HEK293 (cell line): ENCODE measurements around the gene FKBP10.

Experiments used
- CTCF ChIA-PET: fragments of 350-600 bp; formaldehyde crosslinking; extraction: SDS; loops from one replicate; lab custom pipeline; 2021; ENCODE audit warnings: antibody characterized with exemption; lab: Yijun Ruan, JAX
- POLR2A ChIA-PET: fragments of 300-600 bp; formaldehyde crosslinking; extraction: SDS; loops from one replicate; lab custom pipeline; 2020; ENCODE audit warnings: antibody characterized with exemption, inconsistent platforms; lab: Yijun Ruan, JAX
- H3K27ac ChIP-seq: fragments of 200-500 bp; sonication (Bioruptor generic); 2 replicates; pipeline ENCODE4 v1.5.1; 2014; ENCODE audit warnings: low read depth, low read length, control low read depth, inconsistent platforms; ENCODE audit errors: extremely low read depth
- H3K36me3 ChIP-seq, 2 experiments: fragments of 200-500 bp in 1 of 2; sonication (Bioruptor generic) in 1 of 2; 1 replicate in 1 of 2; 2 replicates in 1 of 2; pipeline ENCODE4 v1.5.1; 2014 to 2017; ENCODE audit warnings: inconsistent platforms in 2 of 2, low read length in 2 of 2; ENCODE audit not compliant: control insufficient read depth in 2 of 2, insufficient read depth in 1 of 2
- H3K4me1 ChIP-seq: fragments of 200-500 bp; sonication (Bioruptor generic); 2 replicates; pipeline ENCODE4 v1.5.1; 2014; ENCODE audit warnings: mild to moderate bottlenecking, low read length, inconsistent platforms; ENCODE audit not compliant: control insufficient read depth, insufficient read depth
- H3K4me3 ChIP-seq: 2 replicates; pipeline ENCODE4 v1.5.1; 2011; ENCODE audit warnings: low read depth, mild to moderate bottlenecking, control low read depth, low read length, moderate library complexity
- H3K9me3 ChIP-seq: fragments of 200-500 bp; sonication (Bioruptor generic); 2 replicates; pipeline ENCODE4 v1.5.1; 2014; ENCODE audit warnings: low read depth, low read length, inconsistent platforms; ENCODE audit not compliant: control insufficient read depth, insufficient read depth
- BCL11A ChIP-seq: fragments of 450-650 bp; formaldehyde crosslinking; IDR thresholded peaks from 2 replicates; pipeline ENCODE4 v1.5.1; 2016; ENCODE audit warnings: low read depth, missing biosample characterization, missing genetic modification characterization
- GLIS2 ChIP-seq: fragments of 450-650 bp; formaldehyde crosslinking; IDR thresholded peaks from 2 replicates; pipeline ENCODE4 v1.5.1; 2016; ENCODE audit warnings: missing biosample characterization, missing genetic modification characterization
- OSR2 ChIP-seq: fragments of 450-650 bp; formaldehyde crosslinking; IDR thresholded peaks from 2 replicates; pipeline ENCODE4 v1.5.1; 2016; ENCODE audit warnings: missing biosample characterization, missing genetic modification characterization
- PBX3 ChIP-seq: sonication (generic); formaldehyde crosslinking; IDR thresholded peaks from 2 replicates; pipeline ENCODE4 v1.8.1; 2022; ENCODE audit warnings: mild to moderate bottlenecking, moderate library complexity, missing genetic modification reagents
- PRDM10 ChIP-seq: fragments of 450-650 bp; formaldehyde crosslinking; IDR thresholded peaks from 2 replicates; pipeline ENCODE4 v1.5.1; 2016; ENCODE audit warnings: missing biosample characterization, missing genetic modification characterization
- RBAK ChIP-seq: fragments of 450-650 bp; formaldehyde crosslinking; IDR thresholded peaks from 2 replicates; pipeline ENCODE4 v1.5.1; 2016; ENCODE audit warnings: missing biosample characterization, missing genetic modification characterization
- REPIN1 ChIP-seq: fragments of 450-650 bp; formaldehyde crosslinking; IDR thresholded peaks from 2 replicates; pipeline ENCODE4 v1.5.1; 2017; ENCODE audit warnings: missing biosample characterization, missing genetic modification characterization, low read depth
- SCRT1 ChIP-seq: fragments of 450-650 bp; formaldehyde crosslinking; IDR thresholded peaks from 2 replicates; pipeline ENCODE4 v1.5.1; 2016; ENCODE audit warnings: missing biosample characterization, missing genetic modification characterization, borderline replicate concordance
- TRIM28 ChIP-seq: IDR thresholded peaks from 2 replicates; pipeline ENCODE4 v1.6.1; 2011; ENCODE audit warnings: low read length, control low read depth, borderline replicate concordance
- ZBTB17 ChIP-seq: fragments of 450-650 bp; formaldehyde crosslinking; IDR thresholded peaks from 2 replicates; pipeline ENCODE4 v1.5.1; 2016; ENCODE audit warnings: missing biosample characterization, missing genetic modification characterization
- ZFHX2 ChIP-seq: fragments of 450-650 bp; formaldehyde crosslinking; conservative IDR thresholded peaks from 2 replicates; pipeline ENCODE4 v1.5.1; 2016; ENCODE audit warnings: missing biosample characterization, missing genetic modification characterization
- ZFP69B ChIP-seq: fragments of 450-650 bp; formaldehyde crosslinking; IDR thresholded peaks from 2 replicates; pipeline ENCODE4 v1.5.1; 2016; ENCODE audit warnings: missing biosample characterization, missing genetic modification characterization
- ZIC2 ChIP-seq: fragments of 450-650 bp; formaldehyde crosslinking; IDR thresholded peaks from 2 replicates; pipeline ENCODE4 v1.5.1; 2016; ENCODE audit warnings: missing biosample characterization, missing genetic modification characterization
- ZNF132 ChIP-seq: fragments of 450-650 bp; formaldehyde crosslinking; IDR thresholded peaks from 2 replicates; pipeline ENCODE4 v1.5.1; 2017; ENCODE audit warnings: missing biosample characterization, missing genetic modification characterization, borderline replicate concordance
- ZNF157 ChIP-seq: fragments of 450-650 bp; formaldehyde crosslinking; IDR thresholded peaks from 2 replicates; pipeline ENCODE4 v1.5.1; 2016; ENCODE audit warnings: missing biosample characterization, missing genetic modification characterization
- ZNF174 ChIP-seq: fragments of 450-650 bp; formaldehyde crosslinking; IDR thresholded peaks from 2 replicates; pipeline ENCODE4 v1.5.0; 2017; ENCODE audit warnings: missing biosample characterization, mild to moderate bottlenecking, missing genetic modification characterization
- ZNF184 ChIP-seq: fragments of 450-650 bp; IDR thresholded peaks from 2 replicates; pipeline ENCODE4 v1.5.1; 2018; ENCODE audit warnings: missing biosample characterization, mild to moderate bottlenecking, missing genetic modification characterization
- ZNF23 ChIP-seq: fragments of 450-650 bp; formaldehyde crosslinking; IDR thresholded peaks from 2 replicates; pipeline ENCODE4 v1.5.1; 2016; ENCODE audit warnings: missing biosample characterization, missing genetic modification characterization, borderline replicate concordance
- ZNF324 ChIP-seq: fragments of 450-650 bp; formaldehyde crosslinking; IDR thresholded peaks from 2 replicates; pipeline ENCODE4 v1.5.1; 2016; ENCODE audit warnings: missing biosample characterization, missing genetic modification characterization
- ZNF426 ChIP-seq: fragments of 450-650 bp; formaldehyde crosslinking; IDR thresholded peaks from 2 replicates; pipeline ENCODE4 v1.5.1; 2017; ENCODE audit warnings: missing biosample characterization, missing genetic modification characterization, mild to moderate bottlenecking, inconsistent platforms, moderate library complexity
- ZNF433 ChIP-seq: fragments of 450-650 bp; formaldehyde crosslinking; IDR thresholded peaks from 2 replicates; pipeline ENCODE4 v1.5.1; 2016; ENCODE audit warnings: missing biosample characterization, missing genetic modification characterization, low read depth
- ZNF510 ChIP-seq: fragments of 450-650 bp; formaldehyde crosslinking; IDR thresholded peaks from 2 replicates; pipeline ENCODE4 v1.5.1; 2018; ENCODE audit warnings: mild to moderate bottlenecking, missing genetic modification characterization, missing biosample characterization; ENCODE audit not compliant: insufficient replicate concordance
- ZNF513 ChIP-seq: fragments of 450-650 bp; IDR thresholded peaks from 2 replicates; pipeline ENCODE4 v1.5.1; 2018; ENCODE audit warnings: missing biosample characterization, missing genetic modification characterization
- ZNF561 ChIP-seq: fragments of 450-650 bp; IDR thresholded peaks from 2 replicates; pipeline ENCODE4 v1.5.1; 2018; ENCODE audit warnings: missing biosample characterization, missing genetic modification characterization, borderline replicate concordance
- ZNF596 ChIP-seq: fragments of 450-650 bp; IDR thresholded peaks from 2 replicates; pipeline ENCODE4 v1.5.0; 2018; ENCODE audit warnings: missing biosample characterization, mild to moderate bottlenecking, missing genetic modification characterization, moderate library complexity
- ZNF600 ChIP-seq: fragments of 450-650 bp; formaldehyde crosslinking; IDR thresholded peaks from 2 replicates; pipeline ENCODE4 v1.5.1; 2016; ENCODE audit warnings: missing biosample characterization, missing genetic modification characterization
- ZNF624 ChIP-seq: fragments of 450-650 bp; formaldehyde crosslinking; IDR thresholded peaks from 2 replicates; pipeline ENCODE4 v1.5.1; 2017; ENCODE audit warnings: missing biosample characterization, missing genetic modification characterization
- ZNF660 ChIP-seq: fragments of 450-650 bp; IDR thresholded peaks from 2 replicates; pipeline ENCODE4 v1.5.1; 2018; ENCODE audit warnings: missing biosample characterization, mild to moderate bottlenecking, missing genetic modification characterization
- ZNF768 ChIP-seq: fragments of 450-650 bp; formaldehyde crosslinking; IDR thresholded peaks from 2 replicates; pipeline ENCODE4 v1.5.1; 2018; ENCODE audit warnings: missing biosample characterization, mild to moderate bottlenecking, missing genetic modification characterization
- ZNF776 ChIP-seq: fragments of 450-650 bp; formaldehyde crosslinking; IDR thresholded peaks from 2 replicates; pipeline ENCODE4 v1.5.0; 2017; ENCODE audit warnings: missing biosample characterization, missing genetic modification characterization, borderline replicate concordance
- ZSCAN23 ChIP-seq: fragments of 450-650 bp; formaldehyde crosslinking; IDR thresholded peaks from 2 replicates; pipeline ENCODE4 v1.5.1; 2016; ENCODE audit warnings: missing biosample characterization, missing genetic modification characterization
- ZSCAN30 ChIP-seq: fragments of 450-650 bp; IDR thresholded peaks from 2 replicates; pipeline ENCODE4 v1.5.1; 2018; ENCODE audit warnings: missing biosample characterization, mild to moderate bottlenecking, missing genetic modification characterization, moderate library complexity

FKBP10 gene

GRCh38 chr17:41786227-41787020 is 26.4 kb upstream of the FKBP10 start, which contains the start of gene JUP:
TSS of gene JUP (minus strand) at chr17:41786711. CDS start at chr17:41771854, 14,857 bp downstream.
- Histone ChIP-seq H3K4me3 (peak within 1 kb of the TSS; percentile 61), H3K36me3 (peaks cover 0 to 6% of the 10 kb centered on the region in 2 experiments; a peak in 2 of 3 replicates), H3K27ac (peak within 1 kb of the TSS; percentile 53; the same call in 1 of the 2 replicates), H3K4me1 (peaks cover 12% of the 10 kb centered on the region), H3K9me3 (no peaks in the 10 kb centered on the region)
- POLR2A ChIA-PET, result interaction anchor here (0.6 to 4.4 kb wide), 47 partner anchors 8 to 1607 kb away, joined by 3 to 105 read pairs (median 5); partner anchors contain the start of genes ACLY, DNAJC7, EIF1 and FKBP10
- CTCF ChIA-PET, result interaction anchor here (0.5 to 4.7 kb wide), 29 partner anchors 11 to 363 kb away, joined by 3 to 108 read pairs (median 5); partner anchors contain the start of genes HAP1, KLHL10, NT5C3B and P3H4
- TF ChIP-seq ZFP69B (tag by site-specific recombination), result no peak
- no peak for TF ChIP-seq OSR2 (tag by site-specific recombination)
- TF ChIP-seq ZNF433 (tag by site-specific recombination), result no peak
- TF ChIP-seq REPIN1, result no peak
- peak; percentile 94 for TF ChIP-seq ZSCAN30 (tag by site-specific recombination)
- peak; percentile 32; the same call in 1 of the 2 replicates for TF ChIP-seq ZNF513
- TF ChIP-seq TRIM28, result no peak
- TF ChIP-seq ZNF600, result peak; percentile 99
- TF ChIP-seq ZNF132, result no peak
- no peak for TF ChIP-seq SCRT1
- TF ChIP-seq RBAK (tag by site-specific recombination), result no peak
- TF ChIP-seq ZIC2 (tag by site-specific recombination), result no peak
- no peak for TF ChIP-seq ZNF324
- 0 out of 2 replicates have a peak, but pooled peaks have one; percentile 85 for TF ChIP-seq ZNF660 (tag by site-specific recombination)
- peak; percentile 65; the same call in 1 of the 2 replicates for TF ChIP-seq ZFHX2 (tag by site-specific recombination)
- TF ChIP-seq GLIS2, result peak; percentile 61; the same call in 1 of the 2 replicates
- 0 out of 2 replicates have a peak, but pooled peaks have one; percentile 38 for TF ChIP-seq ZBTB17 (tag by site-specific recombination)
- no peak for TF ChIP-seq ZSCAN23 (tag by site-specific recombination)
- no peak for TF ChIP-seq ZNF157 (tag by site-specific recombination)
- no peak for TF ChIP-seq ZNF624
- no peak for TF ChIP-seq ZNF174
- no peak for TF ChIP-seq ZNF510 (tag by site-specific recombination)
- no peak for TF ChIP-seq PRDM10 (tag by site-specific recombination)
- TF ChIP-seq PBX3 (CRISPR knock-in tag), result peak; percentile 96
- TF ChIP-seq ZNF561 (tag by site-specific recombination), result peak; percentile 89
- no peak for TF ChIP-seq ZNF768 (tag by site-specific recombination)
- no peak for TF ChIP-seq ZNF23 (tag by site-specific recombination)
- peak; percentile 68; the same call in 1 of the 2 replicates for TF ChIP-seq ZNF596
- no peak for TF ChIP-seq ZNF776 (tag by site-specific recombination)
- peak; percentile 66; the same call in 1 of the 2 replicates for TF ChIP-seq ZNF184
- 0 out of 2 replicates have a peak, but pooled peaks have one; percentile 40 for TF ChIP-seq BCL11A
- no peak for TF ChIP-seq ZNF426
